ENCODE data around the gene IL10RB.
A peak's percentile ranks its signal among the peaks of the same experiment; 100 is the strongest.
"Not testable (repeated sequence)": the region's sequence is repeated elsewhere in the genome, so short reads cannot be mapped to it uniquely, and the experiment has no call there.

Gene IL10RB

GRCh38 chr21:33241846-33242245, 24.3 kb upstream of the IL10RB start:
- DNase-seq: no peak

- DNase-seq: not testable (repeated sequence)
Measured at GRCh38 chr21:33242846-33243245, 23.3 kb upstream of the IL10RB start.

GRCh38 chr21:33244082-33244778, 21.9 kb upstream of the IL10RB start:
- no peak for DNase-seq

- DNase-seq: no peak
Measured at GRCh38 chr21:33244779-33245105, 21.4 kb upstream of the IL10RB start.

- DNase-seq: no peak
Measured at GRCh38 chr21:33245289-33245918, 20.8 kb upstream of the IL10RB start.

GRCh38 chr21:33246506-33246905, 19.7 kb upstream of the IL10RB start:
- DNase-seq: no peak

GRCh38 chr21:33246963-33247362, 19.2 kb upstream of the IL10RB start:
- no peak for DNase-seq

- no peak for DNase-seq
Measured at GRCh38 chr21:33247599-33247998, 18.6 kb upstream of the IL10RB start.

- DNase-seq: no peak
Measured at GRCh38 chr21:33249331-33250002, 16.7 kb upstream of the IL10RB start.

- no peak for DNase-seq
Measured at GRCh38 chr21:33251119-33251518, 15.0 kb upstream of the IL10RB start.

- not testable (repeated sequence) for DNase-seq
Measured at GRCh38 chr21:33253382-33253781, 12.8 kb upstream of the IL10RB start.

GRCh38 chr21:33254766-33255165, 11.4 kb upstream of the IL10RB start:
- no peak for DNase-seq

- DNase-seq: no peak
Measured at GRCh38 chr21:33255404-33255803, 10.8 kb upstream of the IL10RB start.

GRCh38 chr21:33256019-33256418, 10.1 kb upstream of the IL10RB start:
- DNase-seq: peak; percentile 28

- DNase-seq: no peak
Measured at GRCh38 chr21:33257094-33257803, 8.9 kb upstream of the IL10RB start.

- no peak for DNase-seq
Measured at GRCh38 chr21:33258475-33258874, 7.7 kb upstream of the IL10RB start.

GRCh38 chr21:33259428-33259827, 6.7 kb upstream of the IL10RB start:
- no peak for DNase-seq

GRCh38 chr21:33259995-33260394, 6.2 kb upstream of the IL10RB start:
- DNase-seq: no peak

GRCh38 chr21:33261635-33262034, 4.5 kb upstream of the IL10RB start:
- no peak for DNase-seq

GRCh38 chr21:33262921-33263320, 3.2 kb upstream of the IL10RB start:
- DNase-seq: no peak

GRCh38 chr21:33264561-33264960, 1.6 kb upstream of the IL10RB start:
- no peak for DNase-seq

- peak; percentile 23 for DNase-seq
Measured at GRCh38 chr21:33265664-33266049, 510 bp upstream of the IL10RB start.

- peak; percentile 20 for DNase-seq
Measured at GRCh38 chr21:33266789-33267135, 595 bp downstream of the IL10RB start.

GRCh38 chr21:33267250-33267649, 1.1 kb downstream of the IL10RB start:
- DNase-seq: no peak
